Kidney glomerular epithelial cell (primary cell): ENCODE measurements around the gene RAD51B.
"Not testable (repeated sequence)": the region's sequence is repeated elsewhere in the genome, so short reads cannot be mapped to it uniquely, and the experiment has no call there.

Experiments
- DNase-seq: peaks from one replicate; lab custom pipeline; 2025; lab: John Stamatoyannopoulos, UW

RAD51B gene

GRCh38 chr14:67949771-67950170, 130.2 kb downstream of the RAD51B start:
- no peak for DNase-seq

- DNase-seq = no peak
These were observed 130.8 kb downstream of the RAD51B start for GRCh38 chr14:67950386-67950785.

- DNase-seq = no peak
These were observed 132.1 kb downstream of the RAD51B start for GRCh38 chr14:67951529-67952135.

- no peak for DNase-seq
These were observed 132.8 kb downstream of the RAD51B start for GRCh38 chr14:67952381-67952780.

GRCh38 chr14:67952786-67953185, 133.2 kb downstream of the RAD51B start:
- DNase-seq = no peak

GRCh38 chr14:67955261-67955660, 135.7 kb downstream of the RAD51B start:
- DNase-seq = no peak

GRCh38 chr14:67957946-67958345, 138.4 kb downstream of the RAD51B start:
- DNase-seq = no peak

- no peak for DNase-seq
These were observed 142.1 kb downstream of the RAD51B start for GRCh38 chr14:67961676-67962075.

- DNase-seq = no peak
These were observed 142.7 kb downstream of the RAD51B start for GRCh38 chr14:67962215-67962644.

- DNase-seq = no peak
These were observed 144.0 kb downstream of the RAD51B start for GRCh38 chr14:67963545-67963944.

- no peak for DNase-seq
These were observed 144.6 kb downstream of the RAD51B start for GRCh38 chr14:67963960-67964812.

- DNase-seq = no peak
These were observed 146.1 kb downstream of the RAD51B start for GRCh38 chr14:67965696-67966095.

- no peak for DNase-seq
These were observed 147.6 kb downstream of the RAD51B start for GRCh38 chr14:67967206-67967605.

- not testable (repeated sequence) for DNase-seq
These were observed 148.4 kb downstream of the RAD51B start for GRCh38 chr14:67967970-67968369.

GRCh38 chr14:67970923-67971322, 151.3 kb downstream of the RAD51B start:
- DNase-seq = no peak

- no peak for DNase-seq
These were observed 152.3 kb downstream of the RAD51B start for GRCh38 chr14:67971627-67972625.

GRCh38 chr14:67973436-67973835, 153.9 kb downstream of the RAD51B start:
- DNase-seq = no peak

GRCh38 chr14:67975470-67975869, 155.9 kb downstream of the RAD51B start:
- no peak for DNase-seq

GRCh38 chr14:67977434-67978034, 158.0 kb downstream of the RAD51B start:
- no peak for DNase-seq

- no peak for DNase-seq
These were observed 159.2 kb downstream of the RAD51B start for GRCh38 chr14:67978749-67979148.

- DNase-seq = no peak
These were observed 163.4 kb downstream of the RAD51B start for GRCh38 chr14:67982711-67983608.
